ENCODE measurements around the gene RGMA.
"Not testable (repeated sequence)": the region's sequence is repeated elsewhere in the genome, so short reads cannot be mapped to it uniquely, and the experiment has no call there.

Gene RGMA

GRCh38 chr15:93033434-93034045, 55.5 kb downstream of the RGMA start:
- no peak for DNase-seq

DNA sequence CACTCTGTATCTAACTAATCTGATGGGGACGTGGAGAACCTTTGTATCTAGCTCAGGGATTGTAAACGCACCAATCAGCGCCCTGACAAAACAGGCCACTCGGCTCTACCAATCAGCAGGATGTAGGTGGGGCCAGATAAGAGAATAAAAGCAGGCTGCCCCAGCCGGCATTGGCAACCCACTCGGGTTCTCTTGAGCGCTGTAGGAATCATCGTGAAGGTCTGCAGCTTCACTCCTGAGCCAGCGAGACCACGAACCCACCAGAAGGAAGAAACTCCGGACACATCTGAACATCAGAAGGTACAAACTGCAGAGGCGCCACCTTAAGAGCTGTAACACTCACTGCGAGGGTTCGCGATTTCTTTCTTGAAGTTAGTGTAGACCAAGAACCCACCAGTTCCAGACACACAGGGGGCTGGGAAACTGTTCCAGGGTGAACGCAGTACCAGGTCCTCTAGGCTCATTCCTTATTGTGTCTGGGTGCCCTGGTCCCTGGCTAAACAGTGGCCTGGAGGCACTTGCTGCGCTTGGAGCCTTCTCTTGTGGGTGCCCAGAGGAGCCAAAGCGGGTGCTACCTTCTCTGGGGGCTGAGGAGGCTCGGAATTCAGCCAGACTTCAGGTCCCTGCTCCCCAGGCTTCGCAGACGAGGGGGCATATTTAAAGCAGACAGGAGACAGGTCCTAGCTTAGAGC, 56.4 kb downstream of the RGMA start:
- DNase-seq, result not testable (repeated sequence)

- DNase-seq, result not testable (repeated sequence)
These were observed 57.2 kb downstream of the RGMA start for GRCh38 chr15:93031557-93032384.

- no peak for DNase-seq
These were observed 57.9 kb downstream of the RGMA start for GRCh38 chr15:93031103-93031464.

- peak; percentile 64 for DNase-seq
These were observed 58.4 kb downstream of the RGMA start for GRCh38 chr15:93030430-93031102.

DNA sequence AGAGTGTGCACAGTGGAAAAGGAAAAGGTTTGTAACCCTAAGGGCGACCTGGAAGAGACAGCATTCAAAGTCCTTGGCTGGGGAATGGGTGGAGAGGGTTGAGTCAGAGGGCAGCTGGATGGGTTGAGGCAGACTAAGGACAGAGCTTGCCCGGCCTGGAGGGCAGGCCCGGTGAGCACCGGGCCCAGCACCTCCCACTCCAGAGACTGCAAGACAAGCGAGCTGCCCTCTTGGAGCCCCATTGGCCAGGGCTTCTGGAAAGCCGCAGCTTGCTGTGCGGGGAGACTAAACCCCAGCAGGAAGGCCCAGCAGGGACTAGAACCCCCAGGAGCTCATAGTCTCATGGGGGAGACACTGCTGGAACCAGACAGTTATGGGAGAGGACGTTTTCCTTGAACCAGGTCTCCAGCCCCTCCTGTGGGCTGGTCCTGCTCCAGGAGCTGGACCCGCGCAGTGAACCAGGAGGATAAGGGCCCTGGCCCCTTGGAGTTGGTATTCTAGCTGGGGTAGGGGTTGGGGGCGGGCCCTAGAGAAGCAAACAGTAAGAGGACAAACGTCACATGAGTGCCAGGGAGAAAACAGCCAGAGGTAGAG, 59.1 kb downstream of the RGMA start:
- no peak for DNase-seq

DNA sequence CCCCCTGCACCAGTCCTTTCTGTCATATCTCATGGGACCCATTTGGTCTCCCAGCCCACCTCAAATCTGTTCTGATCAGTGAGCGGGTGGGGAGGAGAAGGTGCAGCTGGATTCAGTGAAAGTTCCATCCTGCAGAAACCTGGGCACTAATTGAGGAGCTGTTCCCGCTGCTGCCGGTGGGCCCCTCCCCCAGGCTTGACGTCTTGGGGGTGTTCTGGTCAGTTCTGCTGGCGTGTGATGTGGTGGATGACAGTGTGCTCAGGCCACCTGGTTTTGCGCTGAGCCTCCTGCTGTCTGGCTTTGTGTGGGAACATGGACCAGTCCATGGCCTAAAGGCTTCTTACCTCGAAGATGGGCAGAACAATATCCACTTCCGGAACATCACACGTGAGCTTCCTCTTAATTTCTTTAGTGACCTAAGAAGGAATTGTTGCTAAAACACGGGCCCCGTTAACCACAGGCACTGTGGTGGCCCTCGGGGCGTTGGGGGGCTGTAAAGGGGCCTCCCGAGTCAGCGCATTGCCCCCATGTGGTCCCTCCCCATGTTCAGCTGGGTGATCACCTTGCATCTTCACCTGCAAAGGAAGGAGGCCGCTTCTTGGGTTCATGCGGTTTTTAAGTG, 59.7 kb downstream of the RGMA start:
- DNase-seq, result no peak

GRCh38 chr15:93028632-93029213, 60.3 kb downstream of the RGMA start:
- peak; percentile 69 for DNase-seq

DNA sequence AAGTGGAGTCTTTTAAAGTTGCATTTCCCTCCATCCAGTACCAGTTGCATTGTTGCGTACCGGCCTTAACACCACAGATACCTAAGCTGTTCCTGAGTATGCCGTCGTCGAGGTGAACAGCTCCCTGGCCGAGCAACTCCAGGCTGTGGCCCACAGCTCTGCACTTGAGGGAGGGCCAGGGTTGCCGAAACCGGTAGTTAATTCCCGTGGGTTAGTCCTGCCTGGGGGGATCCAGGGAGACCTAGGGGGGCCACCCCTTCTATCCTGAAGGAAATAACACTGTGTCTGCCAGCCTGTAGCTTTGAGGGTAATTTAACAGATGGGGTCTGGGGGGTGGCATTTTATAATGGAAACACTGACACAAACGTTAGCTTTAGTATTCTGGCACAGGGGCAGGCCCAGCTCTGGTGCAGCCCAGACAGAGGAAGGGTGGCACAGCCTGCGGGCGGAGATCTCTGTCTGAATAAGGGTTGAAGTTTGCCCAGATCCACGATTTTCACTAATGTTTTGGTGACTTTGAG, 60.8 kb downstream of the RGMA start:
- DNase-seq, result no peak

- DNase-seq, result peak; percentile 32
These were observed 61.6 kb downstream of the RGMA start for GRCh38 chr15:93027413-93027812.

DNA sequence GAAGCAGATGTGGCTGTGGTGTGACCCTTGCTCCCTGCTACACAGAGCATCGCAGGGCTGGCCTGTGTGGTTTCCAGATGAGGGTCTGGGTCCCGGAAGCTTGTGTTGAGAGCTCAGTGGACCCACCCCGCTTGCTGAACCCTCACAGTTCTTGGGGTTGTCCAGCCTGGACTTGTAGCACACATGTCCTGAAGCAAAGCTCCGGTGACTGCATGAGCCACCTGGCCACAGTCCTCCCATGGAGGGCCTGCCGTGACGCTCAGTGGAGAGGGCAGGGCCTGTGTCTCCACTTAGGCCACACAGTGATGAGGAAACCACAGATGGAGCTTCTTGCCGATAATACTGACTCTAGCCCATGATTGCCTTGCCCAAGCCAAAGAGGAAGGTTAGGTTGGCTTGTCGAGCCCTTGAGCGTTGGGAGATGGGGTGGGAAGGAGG, 62.6 kb downstream of the RGMA start:
- DNase-seq, result no peak

DNA sequence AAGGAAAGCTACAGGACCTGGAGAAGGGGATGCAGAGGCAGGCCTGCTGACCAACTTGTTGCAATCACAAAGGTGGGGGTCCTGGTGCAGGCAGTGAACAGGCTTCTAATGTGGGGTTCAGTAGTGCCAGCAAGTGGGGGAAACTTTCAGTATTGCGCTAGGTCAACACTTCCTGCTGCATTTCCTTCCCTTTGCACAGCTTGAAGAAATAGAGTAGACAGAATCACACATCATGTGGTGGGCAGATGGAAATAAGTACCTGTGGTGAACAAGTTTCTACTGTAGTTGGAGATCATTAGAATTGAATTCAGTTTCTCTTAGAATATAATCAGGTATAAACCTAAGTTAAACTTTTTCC, 63.4 kb downstream of the RGMA start:
- DNase-seq, result no peak

DNA sequence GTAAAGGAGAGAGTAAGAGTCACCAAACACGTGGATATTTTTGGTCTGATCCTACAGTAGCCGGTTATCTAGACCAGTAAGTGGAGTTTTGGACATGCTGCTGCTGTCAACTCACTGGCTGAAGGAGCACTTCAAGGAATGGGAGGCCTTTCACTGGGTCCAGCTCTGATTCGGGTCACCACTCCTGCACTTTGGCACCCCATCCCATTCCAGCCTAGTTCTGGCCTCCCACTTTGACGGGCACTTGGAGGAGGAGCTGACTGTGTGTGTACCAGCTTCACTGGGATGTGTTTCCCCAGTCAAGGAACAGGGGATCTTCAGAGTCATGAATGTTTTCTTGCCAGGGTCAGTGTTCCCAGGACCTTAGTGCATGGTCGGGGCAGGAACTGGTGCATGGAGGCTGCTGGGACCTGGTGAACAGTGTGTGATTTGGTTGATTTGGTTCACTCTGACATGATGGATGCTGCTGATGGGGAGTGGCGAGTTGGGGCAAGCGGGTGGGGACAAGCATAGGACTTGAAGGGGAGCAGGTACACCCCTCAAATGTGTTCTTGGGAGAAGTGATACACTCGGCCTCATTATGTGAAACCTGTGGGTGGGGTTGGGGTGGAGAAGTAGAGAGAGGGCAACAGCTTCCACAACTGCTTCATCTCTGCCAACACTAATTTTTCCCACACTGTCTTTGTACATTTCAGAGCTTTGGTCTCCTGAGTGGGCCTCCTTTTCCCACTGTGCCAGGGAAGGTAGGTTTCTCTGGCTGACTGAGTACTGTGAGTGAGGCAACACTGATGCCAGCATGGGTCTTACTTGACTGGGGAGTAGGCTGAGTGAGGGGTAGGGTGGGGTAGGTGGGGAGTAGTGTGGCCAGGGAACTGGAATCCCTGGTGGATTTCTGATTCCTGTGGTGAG, 64.0 kb downstream of the RGMA start:
- DNase-seq, result no peak

DNA sequence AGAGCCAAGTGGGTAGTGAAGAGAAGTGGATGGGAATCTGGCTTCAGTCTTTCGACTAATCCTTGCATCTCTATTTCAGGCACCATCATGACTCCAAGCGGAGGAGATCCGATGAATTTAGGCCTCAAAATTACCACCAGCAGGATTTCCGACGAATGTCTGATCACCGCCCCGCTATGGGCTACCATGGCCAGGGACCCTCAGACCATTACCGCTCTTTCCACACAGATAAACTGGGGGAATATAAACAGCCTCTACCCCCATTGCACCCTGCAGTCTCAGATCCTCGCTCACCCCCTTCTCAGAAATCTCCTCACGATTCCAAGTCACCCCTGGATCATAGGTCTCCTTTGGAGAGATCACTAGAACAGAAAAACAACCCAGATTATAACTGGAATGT, 64.7 kb downstream of the RGMA start:
- no peak for DNase-seq

DNA sequence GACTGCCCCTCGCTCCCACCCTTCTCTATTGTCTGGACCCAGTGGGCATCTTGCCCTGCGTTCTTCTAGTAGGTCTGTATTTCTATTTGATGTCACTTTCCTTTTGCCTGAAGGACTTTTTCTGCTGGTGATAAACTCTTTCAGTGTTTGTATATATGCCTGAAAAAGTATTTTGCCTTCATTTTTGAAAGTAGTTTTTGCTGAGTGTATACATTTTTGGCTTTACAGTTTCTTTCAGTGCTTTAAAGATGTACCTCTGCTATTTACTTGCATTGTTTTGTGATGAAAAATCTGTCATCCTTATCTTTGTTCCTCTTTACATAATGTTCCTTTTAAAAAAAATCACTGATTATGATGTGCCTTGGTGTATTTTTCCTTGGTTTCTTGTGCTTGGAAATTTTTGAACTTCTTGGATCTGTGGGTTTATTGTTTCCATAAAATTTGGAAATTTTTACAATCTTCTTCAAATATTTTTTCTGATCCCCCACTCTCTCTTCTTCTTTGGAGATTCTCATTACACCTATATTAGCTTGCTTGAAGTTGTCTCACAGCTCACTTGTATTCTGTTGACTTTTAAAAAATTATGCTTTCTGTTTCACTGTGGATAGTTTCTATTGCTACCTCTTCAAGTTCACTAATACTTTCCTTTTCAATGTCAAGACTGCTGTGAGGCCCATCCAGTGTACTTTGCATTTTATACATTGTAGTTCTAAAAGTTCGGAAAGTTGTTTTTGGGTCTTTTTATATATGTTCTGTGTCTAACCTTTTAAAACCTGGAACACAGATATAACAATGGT, 67.8 kb downstream of the RGMA start:
- no peak for DNase-seq

- DNase-seq, result no peak
These were observed 69.0 kb downstream of the RGMA start for GRCh38 chr15:93019971-93020370.

GRCh38 chr15:93019090-93019489, 69.9 kb downstream of the RGMA start:
- DNase-seq, result no peak

- DNase-seq, result peak; percentile 43
These were observed 70.4 kb downstream of the RGMA start for GRCh38 chr15:93018574-93018973.

- no peak for DNase-seq
These were observed 71.5 kb downstream of the RGMA start for GRCh38 chr15:93017526-93017925.

- no peak for DNase-seq
These were observed 76.2 kb downstream of the RGMA start for GRCh38 chr15:93012786-93013185.

All from fibroblast of skin of scalp (primary cell).